Cardiac ventricle fibroblast (primary cell): Measurements from ENCODE around the gene RELL1. TPM values are rescaled to one million over a fixed set of nuclear protein-coding genes. Genes with fewer than 3 reads are reported as not detected.

Source experiments
- total RNA-seq: library from RNA; depleted of rRNA; stranded (reverse); fragments of >200 nt; gene quantifications from 2 replicates; pipeline ENCODE4 v1.2.3, GENCODE V29; 2015

The RELL1 gene
- total RNA-seq, result 24.3 and 25.0 TPM in 2 replicates

GRCh38 chr4:37686373-37687193 is at the start of gene RELL1:
Gene RELL1 (minus strand): TSS chr4:37686376. CDS start chr4:37686287, 89 bp downstream.

Other genes starting within 250 kb of the RELL1 start
- 11.2 and 12.1 TPM in 2 replicates for gene PGM2, start 140.3 kb upstream of the RELL1 start, total RNA-seq
- 30.3 and 40.6 TPM in 2 replicates for gene TBC1D1, start 204.7 kb upstream of the RELL1 start, total RNA-seq